Lower leg skin (tissue), 3 donors: ENCODE results near the gene ADGRF3.

Experiments
- CTCF ChIP-seq, 3 donors: fragments of 450-650 bp; IDR thresholded peaks; one replicate each; pipeline ENCODE4 v1.5.1; 2016; ENCODE audit warnings: antibody characterized with exemption in 3 of 3, mild to moderate bottlenecking in 3 of 3, moderate library complexity in 2 of 3
- POLR2A ChIP-seq, 2 donors: fragments of 450-650 bp; IDR thresholded peaks; one replicate each; pipeline ENCODE4 v1.6.1; 2016 to 2017; ENCODE audit warnings: antibody characterized with exemption in 2 of 2, mild to moderate bottlenecking in 1 of 2, moderate library complexity in 1 of 2

GRCh38 chr2:26359886-26360473 lies 13.4 kb upstream of the ADGRF3 start:
- TF ChIP-seq CTCF (IDR thresholded peaks at IDR 0.05) (no peak), POLR2A (IDR thresholded peaks at IDR 0.05) (no peak)
